ENCODE data around the gene EMILIN2.
"Not testable (repeated sequence)": the region's sequence is repeated elsewhere in the genome, so short reads cannot be mapped to it uniquely, and the experiment has no call there.

Gene EMILIN2

DNA sequence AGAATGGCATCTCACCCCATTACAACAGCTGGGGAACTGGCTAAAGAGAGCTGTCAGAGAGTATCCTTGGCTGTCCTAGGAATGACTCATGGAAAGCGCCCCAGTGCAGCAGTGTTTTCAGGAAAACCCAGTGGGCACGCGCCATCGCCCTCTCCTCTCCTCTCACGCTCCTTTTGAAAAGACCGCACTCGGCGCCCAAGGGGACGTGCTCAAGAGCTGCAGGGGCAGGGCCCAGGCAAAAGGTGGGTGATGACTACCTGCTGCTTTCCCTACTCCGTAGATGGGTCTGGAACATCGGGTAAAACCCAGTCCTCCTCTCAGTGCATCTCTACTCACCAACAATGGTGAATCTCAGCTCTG lies 68.1 kb downstream of the EMILIN2 start:
- no peak for DNase-seq (ENCODE audit: low read depth, low spot score)

DNA sequence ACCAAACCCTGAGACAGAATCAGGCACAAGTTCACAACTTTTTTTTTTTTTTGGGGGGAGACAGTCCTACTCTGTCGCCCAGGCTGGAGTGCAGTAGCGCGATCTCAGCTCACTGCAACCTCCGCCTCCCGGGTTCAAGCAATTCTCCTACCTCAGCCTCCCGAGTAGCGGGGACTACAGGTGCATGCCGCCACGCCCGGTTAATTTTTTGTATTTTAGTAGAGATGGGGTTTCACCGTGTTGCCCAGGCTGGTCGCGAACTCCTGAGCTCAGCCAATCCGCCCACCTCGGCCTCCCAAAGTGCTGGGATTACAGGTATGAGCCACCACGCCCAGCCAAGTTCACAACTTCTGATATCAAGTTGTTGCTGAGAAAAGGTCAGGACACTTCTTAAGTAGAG lies 68.7 kb downstream of the EMILIN2 start:
- DNase-seq (ENCODE audit: low read depth, low spot score), result not testable (repeated sequence)

DNA sequence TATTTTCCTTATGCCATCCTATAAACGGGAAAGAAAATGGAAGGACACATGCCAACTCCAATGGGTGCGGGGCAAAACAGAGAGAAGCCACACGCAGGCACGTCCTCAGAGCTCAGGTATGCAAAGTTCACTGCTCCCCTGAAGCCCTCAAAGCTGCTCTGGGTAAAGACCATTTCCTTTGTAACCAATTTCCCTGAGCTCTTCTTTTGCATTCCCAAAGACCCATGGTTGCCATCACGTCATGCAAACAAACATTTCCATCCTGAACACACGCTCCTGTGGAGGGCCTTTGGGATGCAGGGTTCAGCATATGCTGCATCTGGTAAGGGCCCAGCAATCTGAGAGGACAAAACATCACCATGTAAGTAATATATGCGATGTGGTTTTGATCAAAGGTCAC lies 69.4 kb downstream of the EMILIN2 start:
- DNase-seq (ENCODE audit: low read depth, low spot score), result no peak

DNA sequence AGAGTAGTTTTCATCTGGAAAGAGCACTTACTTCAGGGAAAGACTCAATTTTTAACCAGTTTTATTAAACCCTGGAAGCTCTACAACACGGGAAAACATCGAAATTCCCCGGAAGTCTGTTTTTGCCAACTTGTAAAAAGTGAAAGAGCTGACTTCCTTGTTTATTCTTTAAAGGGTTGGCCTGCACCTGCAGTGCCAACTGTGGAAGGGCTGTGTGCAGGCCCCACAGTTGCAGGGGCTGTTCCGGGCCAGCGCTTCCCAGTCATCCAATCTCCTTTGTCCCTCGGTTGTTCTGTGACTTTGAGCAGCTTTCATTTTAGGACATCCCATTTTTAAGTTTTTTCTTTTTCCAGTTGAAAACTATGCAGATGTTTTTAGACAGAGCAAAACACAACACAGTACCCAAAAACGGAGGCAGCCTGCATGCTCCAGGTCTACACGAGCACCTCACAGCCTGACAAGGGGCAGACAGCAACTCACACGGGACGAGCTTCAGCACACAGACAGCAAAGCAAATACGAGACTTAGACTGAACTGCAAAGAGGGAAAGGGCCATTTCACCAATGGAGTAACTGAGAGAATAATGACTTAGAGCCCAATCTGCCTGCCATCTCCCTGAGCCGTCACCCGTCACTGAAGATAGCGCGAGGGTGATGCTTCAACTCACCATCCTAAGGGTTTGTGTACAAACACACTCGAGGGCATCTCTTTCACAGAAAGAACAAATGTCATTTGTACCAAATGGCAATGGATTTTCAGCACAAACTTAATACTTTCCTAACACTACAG lies 70.6 kb downstream of the EMILIN2 start:
- DNase-seq (ENCODE audit: low read depth, low spot score), result no peak

DNA sequence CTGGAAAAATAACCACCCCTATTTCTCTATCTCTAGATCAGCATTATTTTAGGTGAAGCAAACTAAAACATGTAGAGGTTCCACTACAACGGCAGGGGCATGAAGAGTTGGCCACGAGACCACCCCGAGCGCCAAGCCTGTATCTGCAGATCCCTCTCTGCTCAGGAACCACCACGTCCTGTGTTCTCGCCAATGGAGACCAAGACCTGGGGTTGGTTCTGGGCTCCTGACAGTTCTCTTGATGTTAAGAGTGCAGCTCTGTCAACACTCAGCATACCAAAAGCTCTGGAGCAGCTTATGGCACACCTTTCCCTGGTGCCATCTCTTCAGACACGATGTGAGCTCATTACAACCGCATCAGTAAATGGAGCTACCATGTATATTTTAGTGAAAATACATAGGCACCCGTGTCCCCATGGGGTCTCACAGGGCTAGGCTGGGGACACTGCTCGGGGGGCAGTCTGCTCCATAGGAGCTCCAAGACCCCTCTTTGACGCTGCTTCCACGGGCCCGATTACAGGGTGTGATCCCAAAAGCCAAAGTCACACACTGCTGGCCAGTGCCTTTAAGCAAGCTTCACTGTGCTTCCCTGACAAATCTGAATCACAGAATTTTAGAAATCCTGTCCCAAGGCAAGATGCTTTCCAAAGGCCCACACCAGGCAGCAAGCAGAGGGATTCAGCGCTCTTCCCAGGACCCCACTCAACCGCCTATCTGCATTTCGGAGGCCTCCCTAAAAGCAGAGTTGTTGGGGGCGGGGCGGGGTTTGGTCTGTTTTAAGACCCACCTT lies 72.2 kb downstream of the EMILIN2 start:
- no peak for DNase-seq (ENCODE audit: low read depth, low spot score)

DNA sequence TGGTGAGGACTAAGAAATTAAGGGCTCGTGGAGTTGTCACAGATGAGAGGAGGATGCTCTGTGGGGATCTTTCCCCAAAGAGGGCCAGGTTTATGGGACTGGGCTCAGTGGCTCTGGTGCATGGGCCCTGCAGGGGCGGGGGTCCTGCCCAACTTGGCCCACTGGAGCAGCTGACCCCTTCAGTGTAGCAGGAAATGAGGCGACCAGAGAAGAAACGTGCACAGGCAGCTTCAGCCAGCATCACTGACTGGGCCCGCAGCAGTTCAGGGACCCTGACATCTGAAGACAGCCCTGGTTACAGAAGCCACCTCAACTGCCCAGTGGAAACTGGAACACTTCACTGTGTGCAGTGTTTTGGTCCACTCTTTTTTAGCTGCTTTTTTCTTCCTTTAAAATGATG lies 72.8 kb downstream of the EMILIN2 start:
- no peak for DNase-seq (ENCODE audit: low read depth, low spot score)

DNA sequence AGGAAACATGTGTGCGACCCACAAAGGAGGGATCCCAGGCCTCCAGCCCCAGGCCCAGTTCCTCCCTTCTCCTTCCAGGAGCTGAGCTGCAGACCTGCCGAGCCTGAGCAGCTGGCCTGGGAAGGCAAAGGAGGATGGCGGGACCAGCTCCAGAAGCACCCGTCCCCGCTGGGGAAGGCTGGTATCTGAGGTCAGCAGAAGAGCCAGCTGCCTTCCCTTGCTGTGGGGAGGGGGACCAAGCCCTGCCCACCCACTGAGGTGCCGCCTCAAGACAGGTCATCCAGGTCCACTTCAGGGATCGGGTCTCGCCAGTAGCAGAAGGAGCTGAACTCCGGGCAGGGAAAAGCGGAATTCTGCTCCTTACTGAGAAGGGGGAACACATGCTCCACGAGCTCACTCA lies 73.2 kb downstream of the EMILIN2 start:
- DNase-seq (ENCODE audit: low read depth, low spot score), result no peak

DNA sequence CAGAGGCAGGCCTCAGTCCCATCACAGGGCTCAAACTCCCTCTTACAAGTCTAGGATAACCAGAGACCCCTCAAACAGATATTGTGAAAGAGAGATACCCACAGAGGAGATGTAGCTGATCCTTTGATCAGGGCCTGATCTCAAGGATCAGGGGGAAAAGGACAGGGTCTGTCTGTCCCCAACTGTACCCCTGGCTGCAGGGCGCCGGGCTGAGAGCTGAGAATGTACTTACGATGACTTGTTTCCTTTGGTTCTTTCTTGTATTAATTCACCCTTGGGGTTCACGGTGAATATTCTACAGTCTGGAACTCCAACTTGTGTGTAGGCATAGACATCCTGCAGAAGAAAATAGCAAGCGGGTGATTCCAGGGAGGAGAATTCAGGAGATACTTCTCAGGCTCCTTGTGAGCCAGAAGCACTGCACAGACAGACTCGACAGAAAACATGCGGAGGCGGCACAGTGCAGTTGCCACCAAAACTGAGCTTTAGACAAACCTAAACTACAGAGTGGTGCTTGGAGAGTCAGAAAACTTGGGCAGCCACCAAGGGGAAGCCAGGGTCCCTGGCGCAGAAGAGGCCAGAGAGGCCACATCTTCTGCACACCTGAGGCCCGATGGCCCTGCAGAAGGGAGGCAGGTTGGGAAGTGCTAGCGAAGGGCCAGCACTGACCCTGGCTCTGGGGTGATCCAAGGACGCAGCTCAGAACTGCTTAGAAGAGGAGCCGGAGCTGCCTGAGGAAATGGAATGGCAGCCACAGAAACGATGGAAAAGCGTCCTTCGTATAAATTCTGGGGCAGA lies 73.9 kb downstream of the EMILIN2 start:
- no peak for DNase-seq (ENCODE audit: low read depth, low spot score)

DNA sequence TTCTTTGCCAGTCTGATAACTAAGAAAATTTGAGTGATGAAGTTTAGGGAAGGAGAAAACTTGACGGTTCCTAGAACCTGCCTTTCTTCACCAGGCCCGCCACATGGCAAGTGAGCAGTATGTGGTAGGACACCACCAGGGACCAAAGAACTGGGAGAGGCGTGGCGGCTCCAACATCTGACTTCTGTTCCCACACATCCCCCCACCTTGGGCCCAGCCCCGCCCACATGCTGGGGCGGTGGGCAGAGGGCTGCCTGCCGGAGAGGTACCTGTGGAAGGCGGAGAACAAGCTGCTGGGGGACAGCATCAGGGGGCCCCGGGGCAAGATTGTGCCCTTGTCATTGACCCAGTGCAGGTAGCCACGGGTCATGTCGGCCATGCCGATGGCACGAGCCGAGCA lies 75.0 kb downstream of the EMILIN2 start:
- DNase-seq (ENCODE audit: low read depth, low spot score), result no peak

DNA sequence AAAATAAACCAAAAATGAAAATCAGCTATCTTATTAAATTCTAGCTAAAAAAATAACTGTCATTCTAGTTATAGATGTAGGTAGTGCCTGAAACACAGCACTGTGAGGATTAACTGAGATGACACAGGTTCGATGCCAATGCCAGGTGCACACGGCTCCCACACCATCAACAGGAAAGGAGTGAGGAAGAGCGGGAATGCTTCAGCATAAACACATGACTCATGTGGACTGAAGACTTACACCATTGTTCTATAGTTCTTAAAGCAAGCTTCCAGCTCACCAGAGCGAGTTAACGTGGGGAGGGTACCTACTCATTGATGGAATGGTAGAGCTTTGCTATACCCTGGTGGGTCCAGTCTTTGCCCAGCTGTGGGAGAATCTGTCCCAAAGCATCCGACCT lies 76.7 kb downstream of the EMILIN2 start:
- DNase-seq (ENCODE audit: low read depth, low spot score), result no peak

DNA sequence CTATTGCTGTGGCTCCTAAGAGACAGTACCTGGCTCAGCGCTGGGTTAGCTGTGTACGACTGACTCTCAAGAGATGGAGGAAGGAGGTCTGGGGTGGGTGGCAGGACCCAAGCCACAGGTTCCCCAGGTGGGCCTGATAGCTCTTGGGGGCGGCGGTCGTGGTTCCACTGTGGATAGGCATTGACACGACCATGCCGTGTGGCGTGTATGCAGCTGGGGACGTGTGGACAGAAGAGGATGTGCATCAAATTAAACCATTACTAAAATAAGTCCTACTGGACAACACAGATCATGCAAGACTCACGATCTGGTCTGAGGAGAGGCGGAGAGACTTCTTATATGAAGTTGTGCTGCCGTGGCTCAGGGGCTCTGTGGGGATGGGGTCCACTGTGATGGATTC lies 78.1 kb downstream of the EMILIN2 start:
- DNase-seq (ENCODE audit: low read depth, low spot score), result no peak

DNA sequence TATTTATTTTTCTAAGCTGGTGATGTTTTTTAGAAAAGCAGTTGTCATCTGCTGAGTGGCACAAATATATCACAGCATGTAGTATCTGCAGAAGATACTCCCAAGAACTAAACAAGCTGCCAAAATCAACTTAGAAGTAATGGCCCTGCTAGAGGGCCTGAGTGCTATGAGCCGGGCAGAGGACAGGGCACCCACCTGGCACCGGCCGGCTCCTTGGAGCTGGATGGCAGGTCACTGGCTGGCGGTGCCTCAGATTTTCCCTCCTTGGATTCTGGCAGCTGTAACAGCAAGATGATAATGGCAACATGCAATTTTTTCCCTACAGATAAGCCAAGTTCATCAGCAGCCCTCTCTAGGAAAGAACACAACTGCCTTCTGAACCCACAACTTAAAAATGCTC lies 79.7 kb downstream of the EMILIN2 start:
- DNase-seq (ENCODE audit: low read depth, low spot score), result no peak

DNA sequence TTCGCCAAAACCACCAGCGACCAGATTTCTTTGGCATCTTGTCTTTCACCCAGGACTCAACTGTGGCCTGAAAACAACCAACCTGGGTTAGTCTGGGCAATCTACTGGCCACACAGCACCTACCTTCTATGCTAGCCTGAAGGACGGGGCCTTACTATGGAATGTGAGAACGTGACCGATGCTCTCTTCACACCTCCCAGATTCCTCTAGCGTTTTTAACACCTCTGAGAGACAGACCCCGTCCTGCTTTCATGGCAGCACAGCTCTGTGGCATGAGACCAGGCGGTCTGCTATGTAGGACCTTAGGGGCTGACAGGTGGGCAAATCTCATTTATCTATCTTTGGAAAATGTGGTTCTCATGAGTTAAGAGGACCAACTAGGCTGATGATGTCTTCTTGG lies 80.9 kb downstream of the EMILIN2 start:
- DNase-seq (ENCODE audit: low read depth, low spot score), result no peak

DNA sequence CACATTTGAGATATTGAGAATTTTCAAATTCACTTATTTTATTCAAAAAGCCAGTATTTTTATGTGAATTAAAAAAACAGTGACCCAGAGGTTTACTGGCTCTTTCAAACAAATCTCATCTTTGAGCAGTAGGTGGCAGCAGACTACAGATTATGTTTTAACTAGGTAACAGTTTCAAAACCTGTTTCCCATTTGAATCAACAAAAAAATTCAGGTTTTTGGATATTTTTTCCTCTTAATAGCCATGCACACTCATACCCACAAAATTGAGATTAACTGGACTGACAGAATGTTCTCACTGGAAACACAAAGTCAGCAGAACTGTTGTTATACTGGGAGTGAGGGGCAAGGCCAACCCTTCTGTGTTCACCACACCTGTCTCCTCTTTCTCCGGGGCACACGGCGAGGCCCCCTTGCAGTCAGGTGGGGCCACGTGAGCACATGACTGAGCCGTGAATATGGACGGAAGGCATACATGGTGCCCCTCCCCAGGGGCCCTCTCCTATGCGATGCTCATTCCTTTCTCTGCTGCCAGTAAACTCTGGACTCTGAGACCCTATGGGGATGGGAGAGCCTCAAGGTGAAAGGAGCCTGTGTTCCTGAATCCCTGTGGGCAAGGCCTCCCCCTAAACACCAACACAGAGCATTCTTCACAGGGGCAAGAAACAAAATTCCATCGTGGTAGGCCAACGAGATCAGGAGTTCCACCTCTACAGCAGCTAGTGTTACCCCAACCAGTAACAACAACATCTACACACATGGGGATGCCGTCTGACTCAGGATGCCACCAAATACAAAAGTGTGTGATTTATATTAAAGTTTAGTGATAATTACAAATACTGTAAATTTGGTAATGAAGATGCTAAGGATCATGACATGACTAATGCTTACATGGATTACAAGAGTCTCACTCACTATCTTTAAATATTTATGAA lies 85.7 kb downstream of the EMILIN2 start:
- peak; percentile 36 for DNase-seq (ENCODE audit: low read depth, low spot score)

DNA sequence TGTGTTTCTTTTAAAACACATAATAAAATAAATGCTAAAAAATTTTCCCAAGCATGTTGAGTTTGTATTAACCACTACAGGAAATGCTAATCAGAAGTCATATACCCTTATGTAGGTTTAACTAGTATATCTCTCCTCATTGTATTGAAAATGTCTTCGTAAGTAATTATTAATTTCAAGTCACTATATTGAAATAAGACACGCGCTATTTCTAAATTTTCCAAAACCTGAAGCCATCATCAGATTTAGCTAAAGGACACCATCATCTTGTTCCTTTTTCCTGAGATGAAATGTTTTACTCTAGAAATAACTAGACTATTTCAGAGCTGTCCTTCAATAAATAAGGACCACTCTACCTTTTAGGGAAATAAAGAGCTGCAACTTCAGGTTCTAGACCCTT lies 87.2 kb downstream of the EMILIN2 start:
- DNase-seq (ENCODE audit: low read depth, low spot score), result no peak

DNA sequence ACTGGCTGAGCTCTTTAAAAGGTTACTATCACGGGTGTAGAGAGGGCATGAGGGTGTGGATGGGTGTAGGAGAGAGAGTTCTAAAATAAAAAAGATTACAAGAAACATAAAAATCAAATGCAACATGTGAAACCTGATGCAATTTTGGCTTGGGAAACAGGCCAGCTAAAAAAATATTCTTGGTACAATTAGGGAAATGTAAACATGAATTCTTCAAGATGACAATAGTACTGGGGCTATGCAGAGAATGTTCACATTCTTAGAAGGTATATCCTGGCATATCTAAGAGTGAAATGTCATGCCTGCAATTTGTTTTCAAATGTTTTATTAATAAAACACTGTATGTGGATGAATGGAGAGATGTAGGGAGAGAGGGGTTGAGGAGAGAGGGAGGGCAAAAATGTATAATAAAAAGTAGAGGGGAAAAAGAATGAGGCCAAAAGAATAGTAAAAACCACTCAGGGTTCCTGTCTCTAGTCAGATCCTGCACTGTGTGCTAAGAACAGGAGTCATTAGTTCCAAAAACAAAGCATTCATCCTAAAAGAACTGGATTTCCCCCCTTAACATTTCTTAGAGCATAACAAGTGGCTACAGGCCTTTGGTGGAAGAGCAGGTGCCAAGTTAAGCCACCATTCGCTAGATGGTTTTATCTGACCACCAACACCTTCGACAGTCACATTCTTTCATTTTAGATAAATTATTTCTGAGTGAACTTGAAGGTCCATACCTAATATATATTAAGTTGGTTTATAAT lies 88.8 kb downstream of the EMILIN2 start:
- DNase-seq (ENCODE audit: low read depth, low spot score), result no peak

DNA sequence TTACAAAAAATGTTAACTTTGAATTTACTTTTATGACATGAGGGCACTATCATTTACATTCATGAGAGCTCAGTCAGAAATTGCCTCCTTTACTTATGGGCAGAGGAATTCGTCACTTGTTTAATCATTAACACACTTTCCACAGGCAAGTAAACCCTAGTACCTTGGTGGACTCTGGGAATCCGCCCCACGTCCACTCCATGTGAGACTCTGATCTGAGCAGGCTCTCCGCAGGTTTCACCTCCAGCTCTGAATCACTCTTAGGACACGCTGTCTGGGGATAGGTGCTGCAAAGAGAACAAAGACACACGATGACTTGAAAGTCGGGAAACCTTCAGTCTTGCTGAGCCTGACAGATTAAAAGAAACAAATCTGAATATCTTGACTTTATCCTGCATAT lies 92.5 kb downstream of the EMILIN2 start:
- DNase-seq (ENCODE audit: low read depth, low spot score), result no peak

DNA sequence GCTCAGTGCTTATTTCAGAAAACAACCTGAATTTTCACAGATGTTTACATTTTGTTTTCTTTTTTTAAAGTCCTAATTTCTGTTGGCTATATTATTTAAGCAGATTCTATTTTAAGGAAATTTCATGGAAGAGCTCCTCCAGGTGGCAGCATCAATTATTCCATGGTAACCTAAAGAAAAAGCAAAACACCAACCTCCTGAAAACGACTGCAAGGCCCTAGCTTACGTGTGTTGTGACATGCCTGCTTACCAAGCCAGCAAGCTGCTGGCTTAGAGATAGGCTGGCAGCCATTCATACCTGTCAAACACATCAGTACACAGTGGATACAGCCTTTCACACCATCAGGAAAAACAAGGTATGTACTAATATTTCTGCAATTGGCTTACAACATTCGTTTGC lies 101.2 kb downstream of the EMILIN2 start:
- no peak for DNase-seq (ENCODE audit: low read depth, low spot score)

DNA sequence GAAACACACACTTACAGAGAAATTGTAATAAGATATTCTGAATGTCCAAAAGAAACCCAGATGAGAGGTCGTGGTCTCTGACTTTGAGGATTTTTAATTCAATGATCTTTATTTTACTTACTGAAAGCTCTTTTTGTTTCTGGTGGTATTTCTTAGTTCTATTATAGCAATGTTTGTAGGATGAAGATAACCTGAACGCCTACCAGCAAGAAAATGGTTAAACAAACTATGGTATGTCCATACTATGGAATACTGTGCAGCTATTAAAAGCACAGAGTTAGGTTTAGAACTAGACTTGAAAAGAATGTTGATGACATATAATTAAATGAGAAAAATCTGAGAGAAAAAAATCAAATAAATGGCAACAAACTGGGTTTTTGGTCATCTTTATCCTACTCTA lies 105.8 kb downstream of the EMILIN2 start:
- no peak for DNase-seq (ENCODE audit: low read depth, low spot score)

DNA sequence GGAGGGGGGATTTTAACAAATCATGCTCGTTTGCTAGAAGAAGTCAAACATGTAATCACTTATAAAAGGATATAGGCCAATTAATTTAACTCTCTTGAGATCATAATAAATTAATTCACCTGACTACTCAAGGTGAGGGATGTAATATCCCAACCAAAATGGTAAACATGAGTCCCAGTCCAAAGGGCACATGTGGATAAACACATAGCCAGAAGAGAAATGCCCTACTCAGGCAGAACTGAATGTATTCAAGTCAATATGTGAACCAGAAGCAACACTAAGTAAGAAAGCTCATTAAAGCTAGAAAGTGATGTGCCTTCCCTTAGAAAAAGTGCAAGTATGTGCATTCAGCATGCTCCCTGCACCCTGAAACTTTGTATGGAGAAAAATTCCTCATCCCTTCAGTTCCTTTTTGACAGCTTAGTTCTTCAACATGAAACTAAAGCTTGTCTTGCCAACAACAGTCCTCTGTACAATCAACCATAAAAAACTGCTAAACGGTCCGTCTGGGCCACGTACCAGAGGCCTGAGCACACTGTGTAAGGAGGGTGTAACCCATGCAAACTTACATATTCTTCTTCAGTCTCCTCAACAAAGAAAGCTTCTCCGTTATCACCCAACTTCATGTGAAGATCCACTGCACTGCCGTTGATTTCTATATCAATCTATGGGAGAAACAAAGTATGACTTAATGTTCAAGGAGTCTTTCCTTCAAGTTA lies 107.3 kb downstream of the EMILIN2 start:
- no peak for DNase-seq (ENCODE audit: low read depth, low spot score)
